ENCODE measurements around the gene B3GAT3.
A peak's percentile ranks its signal among the peaks of the same experiment; 100 is the strongest.

B3GAT3 gene

DNA sequence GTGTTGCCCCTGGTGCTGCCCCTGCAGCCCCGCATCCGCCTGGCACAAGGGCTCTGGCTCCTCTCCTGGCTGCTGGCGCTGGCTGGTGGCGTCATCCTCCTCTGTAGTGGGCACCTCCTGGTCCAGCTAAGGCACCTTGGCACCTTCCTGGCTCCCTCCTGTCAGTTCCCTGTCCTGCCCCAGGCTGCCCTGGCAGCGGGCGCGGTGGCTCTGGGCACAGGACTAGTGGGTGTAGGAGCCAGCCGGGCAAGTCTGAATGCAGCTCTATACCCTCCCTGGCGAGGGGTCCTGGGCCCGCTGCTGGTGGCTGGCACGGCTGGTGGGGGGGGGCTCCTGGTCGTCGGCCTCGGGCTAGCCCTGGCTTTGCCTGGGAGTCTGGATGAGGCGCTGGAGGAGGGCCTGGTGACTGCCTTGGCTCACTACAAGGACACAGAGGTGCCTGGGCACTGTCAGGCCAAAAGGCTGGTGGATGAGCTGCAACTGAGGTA is 8.5 kb downstream of the B3GAT3 start:
- no peak for DNase-seq (ENCODE audit: extremely low read depth, low read depth)
- TF ChIP-seq, protein P1, sequence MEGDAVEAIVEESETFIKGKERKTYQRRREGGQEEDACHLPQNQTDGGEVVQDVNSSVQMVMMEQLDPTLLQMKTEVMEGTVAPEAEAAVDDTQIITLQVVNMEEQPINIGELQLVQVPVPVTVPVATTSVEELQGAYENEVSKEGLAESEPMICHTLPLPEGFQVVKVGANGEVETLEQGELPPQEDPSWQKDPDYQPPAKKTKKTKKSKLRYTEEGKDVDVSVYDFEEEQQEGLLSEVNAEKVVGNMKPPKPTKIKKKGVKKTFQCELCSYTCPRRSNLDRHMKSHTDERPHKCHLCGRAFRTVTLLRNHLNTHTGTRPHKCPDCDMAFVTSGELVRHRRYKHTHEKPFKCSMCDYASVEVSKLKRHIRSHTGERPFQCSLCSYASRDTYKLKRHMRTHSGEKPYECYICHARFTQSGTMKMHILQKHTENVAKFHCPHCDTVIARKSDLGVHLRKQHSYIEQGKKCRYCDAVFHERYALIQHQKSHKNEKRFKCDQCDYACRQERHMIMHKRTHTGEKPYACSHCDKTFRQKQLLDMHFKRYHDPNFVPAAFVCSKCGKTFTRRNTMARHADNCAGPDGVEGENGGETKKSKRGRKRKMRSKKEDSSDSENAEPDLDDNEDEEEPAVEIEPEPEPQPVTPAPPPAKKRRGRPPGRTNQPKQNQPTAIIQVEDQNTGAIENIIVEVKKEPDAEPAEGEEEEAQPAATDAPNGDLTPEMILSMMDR (IDR thresholded peaks at IDR 0.05; ENCODE audit: low read depth, low read length) = no peak

GRCh38 chr11:62612366-62613290 is 9.2 kb downstream of the B3GAT3 start, which contains the start of the genes EML3 and ROM1:
TSS of gene EML3 (minus strand) at chr11:62612775. CDS start at chr11:62612457, 318 bp downstream.
TSS of gene ROM1 (plus strand) at chr11:62613257. CDS start at chr11:62613282, 25 bp downstream.
- peak; percentile 83 for DNase-seq (ENCODE audit: extremely low read depth, low read depth)
- TF ChIP-seq, protein P1 (IDR thresholded peaks at IDR 0.05; ENCODE audit: low read depth, low read length) = peak; percentile 58

DNA sequence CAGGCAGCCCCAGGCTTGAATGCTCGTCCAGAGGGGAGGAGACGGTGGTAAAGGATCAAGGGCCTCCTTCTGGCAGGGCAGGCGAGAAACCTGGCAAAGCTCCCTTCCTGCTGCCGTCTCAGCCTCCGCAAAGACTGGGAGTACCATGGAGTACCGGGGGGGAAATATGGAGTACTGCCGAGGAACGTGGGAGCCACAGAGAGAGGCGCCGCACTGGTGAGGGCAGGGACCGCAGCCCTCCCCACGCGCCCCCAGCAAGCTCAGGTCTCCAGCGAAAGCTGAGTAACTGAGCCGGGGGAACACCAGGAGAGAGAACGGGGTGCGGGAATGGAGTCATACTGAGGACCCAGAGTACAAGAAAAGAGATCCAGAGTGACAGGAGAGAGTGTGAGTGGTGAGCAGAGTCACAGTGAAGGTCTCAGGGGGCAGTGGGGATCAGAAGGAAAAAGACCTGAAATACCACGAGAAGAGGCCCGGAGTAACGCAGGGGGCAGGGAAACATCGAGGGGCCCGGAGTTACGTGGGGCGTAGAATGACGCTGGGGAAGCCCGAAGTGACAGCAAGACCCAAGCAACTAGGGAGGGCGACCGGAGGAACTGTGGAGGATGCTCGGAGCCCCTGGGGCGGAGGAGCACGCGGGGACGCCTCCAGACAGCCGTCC is 10.0 kb downstream of the B3GAT3 start:
- DNase-seq (ENCODE audit: extremely low read depth, low read depth) = no peak
- TF ChIP-seq, protein P1 (IDR thresholded peaks at IDR 0.05; ENCODE audit: low read depth, low read length) = no peak

GRCh38 chr11:62610814-62611704 is 10.7 kb downstream of the B3GAT3 start:
- TF ChIP-seq, protein P1 (IDR thresholded peaks at IDR 0.05; ENCODE audit: low read depth, low read length) = no peak
- no peak for DNase-seq (ENCODE audit: extremely low read depth, low read depth)

- DNase-seq (ENCODE audit: extremely low read depth, low read depth) = no peak
- TF ChIP-seq, protein P1 (IDR thresholded peaks at IDR 0.05; ENCODE audit: low read depth, low read length) = no peak
Observed at GRCh38 chr11:62610403-62610802, 11.4 kb downstream of the B3GAT3 start.

- DNase-seq (ENCODE audit: extremely low read depth, low read depth) = no peak
- TF ChIP-seq, protein P1 (IDR thresholded peaks at IDR 0.05; ENCODE audit: low read depth, low read length) = no peak
Observed at GRCh38 chr11:62608776-62609175, 13.0 kb downstream of the B3GAT3 start.

Data from AG09319 (cell line).